ENCODE measurements around the gene ADGRE3.

Gene ADGRE3

DNA sequence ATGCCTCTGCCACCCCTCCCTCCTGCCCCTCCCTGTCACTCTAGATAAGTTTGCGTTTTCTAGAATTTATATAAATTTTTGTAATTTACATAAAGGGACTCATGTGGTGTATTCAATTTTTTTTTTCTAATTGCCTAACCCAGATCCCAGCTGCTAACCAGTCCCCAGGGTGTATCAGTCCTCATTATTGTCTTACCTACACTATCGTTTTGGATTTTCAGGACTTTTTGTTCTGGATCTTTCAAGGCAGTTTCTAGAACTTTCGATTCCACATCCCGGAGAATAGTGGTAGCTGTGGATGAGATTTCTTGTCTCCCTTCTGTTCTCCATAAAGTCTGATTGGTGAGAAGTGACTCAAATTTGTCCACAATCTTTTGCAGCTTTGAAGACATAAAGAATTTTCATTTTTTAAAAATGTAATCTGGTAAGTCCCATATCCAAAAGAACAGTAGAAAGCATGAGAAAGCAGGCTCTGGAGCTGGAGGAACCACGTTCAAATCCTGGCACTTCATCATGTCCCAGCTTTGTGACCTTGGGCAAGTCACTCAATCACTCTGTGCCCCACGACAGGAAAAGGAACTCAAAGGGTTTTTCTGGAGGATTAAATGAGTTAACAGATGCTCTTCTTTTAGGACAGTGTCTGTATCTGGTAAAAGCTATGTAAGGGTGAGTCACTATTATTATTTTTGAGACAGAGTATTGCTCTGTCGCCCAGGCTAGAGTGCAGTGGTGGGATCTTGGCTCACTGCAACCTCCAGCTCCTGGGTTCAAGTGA lies 19.7 kb downstream of the ADGRE3 start:
- in situ Hi-C loops (cut with HindIII; ENCODE audit: low sequenced_read_pairs): no loop called here
- no peak overlapping the region for H3K4me3 ChIP-seq (ENCODE audit: low read depth, low read length)
- TF ChIP-seq, protein P1, sequence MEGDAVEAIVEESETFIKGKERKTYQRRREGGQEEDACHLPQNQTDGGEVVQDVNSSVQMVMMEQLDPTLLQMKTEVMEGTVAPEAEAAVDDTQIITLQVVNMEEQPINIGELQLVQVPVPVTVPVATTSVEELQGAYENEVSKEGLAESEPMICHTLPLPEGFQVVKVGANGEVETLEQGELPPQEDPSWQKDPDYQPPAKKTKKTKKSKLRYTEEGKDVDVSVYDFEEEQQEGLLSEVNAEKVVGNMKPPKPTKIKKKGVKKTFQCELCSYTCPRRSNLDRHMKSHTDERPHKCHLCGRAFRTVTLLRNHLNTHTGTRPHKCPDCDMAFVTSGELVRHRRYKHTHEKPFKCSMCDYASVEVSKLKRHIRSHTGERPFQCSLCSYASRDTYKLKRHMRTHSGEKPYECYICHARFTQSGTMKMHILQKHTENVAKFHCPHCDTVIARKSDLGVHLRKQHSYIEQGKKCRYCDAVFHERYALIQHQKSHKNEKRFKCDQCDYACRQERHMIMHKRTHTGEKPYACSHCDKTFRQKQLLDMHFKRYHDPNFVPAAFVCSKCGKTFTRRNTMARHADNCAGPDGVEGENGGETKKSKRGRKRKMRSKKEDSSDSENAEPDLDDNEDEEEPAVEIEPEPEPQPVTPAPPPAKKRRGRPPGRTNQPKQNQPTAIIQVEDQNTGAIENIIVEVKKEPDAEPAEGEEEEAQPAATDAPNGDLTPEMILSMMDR (IDR thresholded peaks at IDR 0.05; ENCODE audit: low read depth, low read length, missing control alignments): no peak
- no peak for DNase-seq (ENCODE audit: low read depth)

DNA sequence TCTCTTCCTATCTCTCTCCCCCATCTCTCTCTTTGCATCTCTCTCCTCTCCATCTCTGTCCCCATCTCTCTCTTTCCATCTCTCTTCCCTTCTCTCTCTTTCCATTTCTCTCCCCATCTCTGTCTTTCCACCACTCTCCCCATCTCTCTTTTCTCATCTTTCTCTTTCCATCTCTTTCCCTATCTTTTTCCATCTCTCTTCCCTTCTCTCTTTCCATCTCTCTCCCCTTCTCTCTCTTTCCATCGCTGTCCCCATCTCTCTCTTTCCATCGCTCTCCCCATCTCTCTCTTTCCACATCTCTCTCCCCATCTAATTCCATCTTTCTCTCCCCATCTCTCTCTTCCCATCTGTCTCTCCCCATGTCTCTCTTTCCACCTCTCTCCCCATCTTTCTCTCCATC lies 24.5 kb downstream of the ADGRE3 start:
- TF ChIP-seq, protein P1 (IDR thresholded peaks at IDR 0.05; ENCODE audit: low read depth, low read length, missing control alignments): no peak
- no peak for DNase-seq (ENCODE audit: low read depth)
- in situ Hi-C loops (cut with HindIII; ENCODE audit: low sequenced_read_pairs): no loop called here
- H3K4me3 ChIP-seq (ENCODE audit: low read depth, low read length): no peak overlapping the region

DNA sequence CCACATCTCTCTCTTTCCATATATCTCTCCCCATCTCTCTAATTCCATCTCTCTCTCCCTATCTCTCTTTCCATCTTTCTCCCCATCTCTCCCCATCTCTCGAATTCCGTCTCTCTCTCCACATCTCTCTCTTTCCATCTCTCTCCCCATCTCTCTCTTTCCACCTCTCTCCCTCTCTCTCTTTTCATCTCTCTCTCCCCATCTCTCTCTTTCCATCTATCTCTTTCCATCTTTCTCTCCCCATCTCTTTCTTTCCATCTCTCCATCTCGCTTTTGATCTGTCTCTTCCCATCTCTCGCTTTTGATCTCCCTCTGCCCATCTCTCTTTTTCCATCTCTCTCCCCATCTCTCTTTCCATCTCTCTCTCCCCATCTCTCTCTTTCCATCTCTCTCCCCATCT lies 25.6 kb downstream of the ADGRE3 start:
- TF ChIP-seq, protein P1 (IDR thresholded peaks at IDR 0.05; ENCODE audit: low read depth, low read length, missing control alignments): no peak
- no peak for DNase-seq (ENCODE audit: low read depth)
- in situ Hi-C loops (cut with HindIII; ENCODE audit: low sequenced_read_pairs): no loop called here

DNA sequence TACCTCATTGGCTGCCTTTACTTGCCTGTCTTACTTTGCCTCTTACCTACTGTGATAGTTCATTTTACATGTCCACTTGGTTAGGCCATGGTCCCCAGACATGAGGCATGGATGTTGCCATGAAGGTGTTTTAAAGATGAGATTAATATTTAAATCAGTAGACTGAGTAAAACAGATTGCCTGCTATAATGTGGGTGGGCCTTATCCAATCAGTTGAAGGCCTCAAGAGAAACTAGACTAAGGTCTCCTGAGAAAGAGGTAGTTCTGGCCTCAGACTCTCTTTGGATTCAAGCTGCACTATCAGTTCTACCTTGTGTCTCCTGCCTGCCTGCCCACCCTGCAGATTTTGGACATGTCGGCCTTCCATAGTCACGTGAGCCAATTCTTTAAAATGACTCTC lies 26.1 kb downstream of the ADGRE3 start:
- no peak for DNase-seq (ENCODE audit: low read depth)
- TF ChIP-seq, protein P1 (IDR thresholded peaks at IDR 0.05; ENCODE audit: low read depth, low read length, missing control alignments): no peak
- H3K4me3 ChIP-seq (ENCODE audit: low read depth, low read length): no peak overlapping the region
- in situ Hi-C loops (cut with HindIII; ENCODE audit: low sequenced_read_pairs): no loop called here

More for the DNA sequence above, 25.6 kb downstream of the ADGRE3 start:
- H3K4me3 ChIP-seq (ENCODE audit: low read depth, low read length): no peak overlapping the region

DNA sequence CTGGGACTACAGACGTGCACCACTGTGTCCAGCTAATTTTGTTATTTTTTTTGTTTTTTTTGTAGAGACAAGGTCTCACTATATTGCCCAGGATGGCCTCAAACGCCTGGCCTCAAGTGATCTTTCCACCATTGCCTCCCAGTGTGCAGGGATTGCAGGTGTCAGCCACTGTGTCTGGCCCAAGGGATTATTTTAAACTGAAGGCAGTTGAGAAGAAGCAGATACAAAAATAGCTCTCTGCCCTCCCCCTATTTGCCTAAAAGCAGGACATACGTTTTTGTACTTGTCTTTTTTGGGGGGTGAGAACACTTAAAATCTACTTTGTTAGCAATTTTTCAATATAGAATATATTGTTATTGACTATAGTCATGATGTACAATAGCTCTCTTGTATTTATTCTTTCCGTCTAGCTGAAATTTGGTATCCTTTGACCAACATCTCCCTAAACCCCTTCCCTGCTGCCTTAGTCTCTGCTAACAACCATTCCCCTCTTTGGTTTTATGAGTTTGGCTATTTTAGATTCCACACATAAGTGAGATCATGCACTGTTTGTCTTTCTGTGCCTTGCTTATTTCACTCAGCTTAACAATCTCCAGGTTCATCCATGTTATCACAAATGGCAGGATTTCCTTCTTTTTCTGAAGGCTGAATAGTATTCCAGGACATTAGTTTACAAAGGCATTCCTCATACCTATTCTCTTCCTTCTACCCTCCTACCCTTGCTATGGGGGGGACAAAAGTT lies 34.9 kb downstream of the ADGRE3 start:
- in situ Hi-C loops (cut with HindIII; ENCODE audit: low sequenced_read_pairs): no loop called here
- TF ChIP-seq, protein P1 (IDR thresholded peaks at IDR 0.05; ENCODE audit: low read depth, low read length, missing control alignments): no peak
- DNase-seq (ENCODE audit: low read depth): no peak
- no peak overlapping the region for H3K4me3 ChIP-seq (ENCODE audit: low read depth, low read length)

DNA sequence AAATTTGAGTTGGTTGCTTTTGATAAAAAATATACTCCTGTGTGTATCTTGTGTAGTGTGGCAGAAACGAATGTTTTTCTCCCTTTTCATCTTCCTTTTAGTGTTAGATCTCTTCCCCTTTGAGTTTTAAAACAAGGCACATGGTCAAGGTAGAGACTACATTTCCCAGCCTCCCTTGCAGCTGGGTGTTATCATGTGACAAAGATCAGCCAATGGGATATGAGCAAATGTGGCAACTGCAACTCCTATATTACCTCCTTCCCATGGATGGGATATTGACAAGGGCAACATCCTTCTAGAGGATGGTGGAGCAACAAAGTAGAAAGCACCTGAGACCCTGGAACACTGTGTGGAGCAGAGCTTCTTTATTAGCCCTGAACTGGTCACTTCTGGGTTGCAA lies 42.4 kb downstream of the ADGRE3 start:
- no peak for DNase-seq (ENCODE audit: low read depth)
- in situ Hi-C loops (cut with HindIII; ENCODE audit: low sequenced_read_pairs): no loop called here

More for the DNA sequence above, 42.4 kb downstream of the ADGRE3 start:
- H3K4me3 ChIP-seq (ENCODE audit: low read depth, low read length): no peak overlapping the region
- TF ChIP-seq, protein P1 (IDR thresholded peaks at IDR 0.05; ENCODE audit: low read depth, low read length, missing control alignments): no peak

Data from astrocyte of the cerebellum (primary cell).